GM21528 (cell line): Measurements from ENCODE around the gene PADI6.

ENCODE experiments used
- ATAC-seq: cut with Tn5 transposase; IDR thresholded peaks from one replicate; pipeline ENCODE4 v1.9.1; 2021; ENCODE audit warnings: mild to moderate bottlenecking, moderate library complexity; ENCODE audit not compliant: unreplicated experiment, low FRiP score

PADI6 gene

GRCh38 chr1:17356387-17357026 lies 15.5 kb upstream of the PADI6 start:
- ATAC-seq, result no peak

- no peak for ATAC-seq
These were observed 13.4 kb upstream of the PADI6 start for GRCh38 chr1:17358557-17358956.

GRCh38 chr1:17359031-17359430 lies 13.0 kb upstream of the PADI6 start:
- no peak for ATAC-seq

GRCh38 chr1:17359808-17360207 lies 12.2 kb upstream of the PADI6 start:
- no peak for ATAC-seq

- ATAC-seq, result no peak
These were observed 11.6 kb upstream of the PADI6 start for GRCh38 chr1:17360272-17360956.

- ATAC-seq, result no peak
These were observed 10.3 kb upstream of the PADI6 start for GRCh38 chr1:17361687-17362086.

GRCh38 chr1:17363351-17363750 lies 8.6 kb upstream of the PADI6 start:
- ATAC-seq, result no peak

GRCh38 chr1:17363771-17364170 lies 8.2 kb upstream of the PADI6 start:
- ATAC-seq, result no peak

GRCh38 chr1:17365293-17365692 lies 6.7 kb upstream of the PADI6 start:
- ATAC-seq, result no peak

- no peak for ATAC-seq
These were observed 2.5 kb upstream of the PADI6 start for GRCh38 chr1:17369466-17369865.

- no peak for ATAC-seq
These were observed 1.4 kb upstream of the PADI6 start for GRCh38 chr1:17370618-17371017.

- no peak for ATAC-seq
These were observed 959 bp downstream of the PADI6 start for GRCh38 chr1:17372955-17373354.

- no peak for ATAC-seq
These were observed 3.7 kb downstream of the PADI6 start for GRCh38 chr1:17375651-17376050.

- ATAC-seq, result no peak
These were observed 5.4 kb downstream of the PADI6 start for GRCh38 chr1:17377325-17377953.

GRCh38 chr1:17381161-17381560 lies 9.2 kb downstream of the PADI6 start:
- ATAC-seq, result no peak

GRCh38 chr1:17392199-17392740 lies 20.3 kb downstream of the PADI6 start:
- no peak for ATAC-seq

- ATAC-seq, result no peak
These were observed 21.2 kb downstream of the PADI6 start for GRCh38 chr1:17393230-17393629.

GRCh38 chr1:17397910-17398695 lies 26.1 kb downstream of the PADI6 start:
- ATAC-seq, result no peak

- ATAC-seq, result no peak
These were observed 28.8 kb downstream of the PADI6 start for GRCh38 chr1:17400725-17401341.

GRCh38 chr1:17401841-17402240 lies 29.8 kb downstream of the PADI6 start:
- ATAC-seq, result no peak
